HG02970 (cell line): Measurements from ENCODE around the gene FHL1.

Experiments
- ATAC-seq: cut with Tn5 transposase; IDR thresholded peaks from one replicate; pipeline ENCODE4 v1.9.1; 2021; ENCODE audit warnings: mild to moderate bottlenecking, moderate library complexity, moderate number of reproducible peaks; ENCODE audit not compliant: unreplicated experiment, low FRiP score

FHL1 gene

GRCh38 chrX:136250191-136251040, 103.1 kb downstream of the FHL1 start:
- peak; percentile 32 for ATAC-seq

- peak; percentile 65 for ATAC-seq
Measured at GRCh38 chrX:136251041-136251991, 104.0 kb downstream of the FHL1 start, which contains the start of gene MAP7D3. TSS of gene MAP7D3 (minus strand) at chrX:136251400. CDS start at chrX:136251358, 42 bp downstream.

GRCh38 chrX:136255541-136255940, 108.2 kb downstream of the FHL1 start:
- ATAC-seq, result no peak

- no peak for ATAC-seq
Measured at GRCh38 chrX:136256026-136256425, 108.7 kb downstream of the FHL1 start.

- ATAC-seq, result no peak
Measured at GRCh38 chrX:136258951-136259350, 111.6 kb downstream of the FHL1 start.

- ATAC-seq, result no peak
Measured at GRCh38 chrX:136259543-136259942, 112.2 kb downstream of the FHL1 start.

GRCh38 chrX:136260776-136261175, 113.4 kb downstream of the FHL1 start:
- ATAC-seq, result no peak
